ENCODE data around the gene ST6GAL1.

Gene ST6GAL1

DNA sequence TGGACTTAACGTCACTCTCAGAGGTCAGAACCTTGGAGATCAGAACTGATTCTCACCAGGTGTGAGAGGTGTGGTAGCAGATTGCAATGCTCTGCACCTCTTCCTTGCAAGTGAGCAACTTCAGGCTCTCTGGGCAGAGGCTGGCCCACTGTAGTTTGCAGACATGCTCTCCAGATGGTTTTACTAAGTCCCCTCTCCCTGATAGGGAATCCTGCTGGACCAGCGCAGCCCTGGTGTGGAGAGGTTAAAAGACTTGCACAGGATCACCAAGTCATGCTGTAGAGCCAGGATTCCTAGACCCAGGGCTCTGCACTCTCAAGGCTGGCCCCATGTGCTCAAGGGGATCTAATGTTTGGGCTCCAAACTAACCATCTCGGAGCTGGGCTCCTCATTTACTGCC lies 146.8 kb downstream of the ST6GAL1 start:
- DNase-seq (ENCODE audit: low read depth, low spot score) = no peak

DNA sequence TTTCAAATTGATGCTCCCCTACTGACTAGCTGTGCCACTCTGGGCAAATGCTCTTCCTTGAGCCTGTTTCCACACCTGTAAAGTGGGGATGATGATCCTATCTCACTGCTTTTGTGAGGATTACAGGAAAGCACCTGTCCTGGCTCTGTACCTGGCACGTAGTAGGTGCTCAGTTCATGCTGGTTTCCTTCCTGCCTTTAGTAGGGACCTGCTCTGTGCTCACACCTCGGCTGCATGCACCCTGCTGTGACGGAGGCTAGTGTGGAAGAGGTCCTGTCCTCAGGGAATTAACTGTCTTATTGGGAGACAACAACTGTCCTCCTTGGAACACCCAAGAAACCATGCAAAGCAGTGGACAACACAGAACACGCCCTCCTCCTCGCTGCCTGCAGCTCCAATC lies 147.2 kb downstream of the ST6GAL1 start:
- no peak for DNase-seq (ENCODE audit: low read depth, low spot score)

- DNase-seq (ENCODE audit: low read depth, low spot score) = no peak
Measured at GRCh38 chr3:187079090-187080022, 149.0 kb downstream of the ST6GAL1 start.

- no peak for DNase-seq (ENCODE audit: low read depth, low spot score)
Measured at GRCh38 chr3:187080799-187081450, 150.6 kb downstream of the ST6GAL1 start.

DNA sequence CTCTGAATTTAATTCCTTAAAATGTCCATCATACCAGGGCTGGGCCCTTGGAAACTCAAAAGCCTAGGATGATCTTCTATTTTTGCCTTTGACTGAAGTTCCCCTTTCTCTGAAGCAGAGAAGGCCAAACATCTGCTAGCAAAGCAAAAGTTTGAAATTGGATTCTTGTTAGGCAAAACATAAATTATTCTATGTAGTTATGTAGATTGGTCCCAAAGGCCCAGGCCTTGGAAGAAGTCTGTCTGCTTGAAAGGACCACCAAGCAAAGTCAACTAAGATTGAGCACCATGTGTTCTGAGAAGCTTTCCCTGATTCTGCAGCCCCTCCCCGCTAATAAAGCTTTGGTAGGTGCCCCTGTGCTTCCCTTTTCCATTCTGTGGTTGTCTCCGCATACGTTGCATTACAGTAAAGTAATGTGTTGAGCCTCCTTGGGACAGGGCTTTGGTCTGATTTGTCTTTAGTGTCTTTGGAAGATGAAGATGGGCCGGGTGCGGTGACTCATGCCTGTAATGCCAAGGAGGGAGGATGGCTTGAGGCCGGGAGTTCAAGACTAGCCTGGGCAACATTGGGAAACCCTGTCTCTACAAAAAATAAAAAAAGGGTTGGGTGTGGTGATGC lies 152.5 kb downstream of the ST6GAL1 start:
- no peak for DNase-seq (ENCODE audit: low read depth, low spot score)

DNA sequence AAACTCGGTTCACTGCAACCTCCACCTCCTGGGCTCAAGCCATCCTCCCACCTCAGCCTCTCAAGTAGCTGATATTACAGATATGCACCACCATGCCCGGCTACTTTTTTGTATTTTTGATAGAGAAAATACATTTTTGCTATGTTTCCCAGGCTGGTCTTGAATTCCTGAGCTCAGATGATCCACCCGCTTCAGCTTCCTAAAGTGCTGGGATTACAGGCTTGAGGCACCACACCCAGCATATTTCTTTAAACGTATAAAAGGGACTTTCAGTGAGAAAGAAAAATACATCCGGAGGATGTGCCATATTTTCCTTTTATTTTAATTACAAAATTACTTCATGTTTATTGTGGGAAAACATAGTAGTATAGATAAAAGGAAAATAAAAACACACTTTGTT lies 153.8 kb downstream of the ST6GAL1 start:
- no peak for DNase-seq (ENCODE audit: low read depth, low spot score)

- no peak for DNase-seq (ENCODE audit: low read depth, low spot score)
Measured at GRCh38 chr3:187084580-187084979, 154.3 kb downstream of the ST6GAL1 start.

- no peak for DNase-seq (ENCODE audit: low read depth, low spot score)
Measured at GRCh38 chr3:187085021-187085666, 154.8 kb downstream of the ST6GAL1 start.

GRCh38 chr3:187085933-187086332 lies 155.6 kb downstream of the ST6GAL1 start:
- DNase-seq (ENCODE audit: low read depth, low spot score) = no peak

DNA sequence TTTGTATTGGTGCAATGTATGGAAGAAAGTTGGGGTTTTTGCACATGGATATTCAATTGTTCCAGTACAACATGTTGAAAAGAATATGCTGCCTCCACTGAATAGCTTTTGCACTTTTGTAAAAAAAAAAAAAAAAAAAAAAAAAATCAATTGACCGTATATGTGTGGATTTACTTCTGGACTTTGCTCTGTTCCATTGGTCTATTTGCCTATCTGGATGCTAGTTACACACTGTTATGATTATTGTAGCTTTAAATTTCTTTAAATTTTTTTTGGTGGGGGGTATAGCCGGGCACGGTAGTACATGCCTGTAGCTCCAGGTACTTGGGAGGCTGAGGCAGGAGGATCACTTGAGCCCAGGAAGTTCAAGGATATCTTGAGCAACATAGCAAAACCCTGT lies 156.5 kb downstream of the ST6GAL1 start:
- DNase-seq (ENCODE audit: low read depth, low spot score) = no peak

- no peak for DNase-seq (ENCODE audit: low read depth, low spot score)
Measured at GRCh38 chr3:187088701-187089100, 158.4 kb downstream of the ST6GAL1 start.

- no peak for DNase-seq (ENCODE audit: low read depth, low spot score)
Measured at GRCh38 chr3:187093320-187093719, 163.0 kb downstream of the ST6GAL1 start.

- DNase-seq (ENCODE audit: low read depth, low spot score) = no peak
Measured at GRCh38 chr3:187098923-187099512, 168.7 kb downstream of the ST6GAL1 start.

DNA sequence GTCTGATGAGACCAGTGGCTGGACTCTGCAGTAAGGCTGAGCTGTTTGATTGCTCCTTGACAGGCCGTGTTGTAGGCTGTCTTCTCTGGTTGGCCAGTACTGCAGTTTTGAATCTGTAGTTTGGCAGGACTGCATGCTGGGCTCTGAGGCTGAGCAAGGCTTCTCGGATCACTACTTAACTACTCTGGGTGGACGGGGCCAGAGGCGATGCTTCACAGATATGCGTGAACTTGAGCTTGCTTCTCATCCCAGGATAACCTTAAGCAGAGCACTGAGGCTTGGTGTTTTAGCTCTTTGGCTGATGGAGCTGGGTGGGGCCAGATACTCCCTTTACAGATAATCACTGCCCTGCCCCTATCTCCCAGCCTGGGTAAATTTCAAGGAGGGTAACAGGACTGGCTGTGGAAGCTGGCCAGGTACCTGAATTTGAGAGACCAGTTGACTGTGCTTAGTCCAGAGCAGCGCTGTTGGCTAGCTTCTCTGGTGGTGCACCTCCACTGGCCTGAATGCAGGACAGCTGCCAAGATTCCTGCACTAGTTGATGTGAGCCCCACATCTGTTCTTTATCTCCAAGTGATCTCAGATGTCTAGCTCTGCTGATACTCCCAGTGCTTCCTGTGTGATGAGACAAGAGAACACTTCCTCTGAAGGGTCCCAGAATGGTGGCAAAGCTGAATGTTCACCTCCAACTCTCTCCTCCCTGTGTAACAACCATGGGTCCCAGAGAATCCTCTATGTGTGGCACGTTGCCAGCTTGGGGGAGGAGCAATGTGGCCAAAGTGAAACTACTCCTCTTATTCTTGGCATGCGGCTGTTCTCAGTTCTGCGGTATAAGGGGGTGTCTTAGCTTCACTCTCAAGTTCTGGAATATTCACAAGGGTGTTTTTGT lies 171.1 kb downstream of the ST6GAL1 start:
- DNase-seq (ENCODE audit: low read depth, low spot score) = no peak

DNA sequence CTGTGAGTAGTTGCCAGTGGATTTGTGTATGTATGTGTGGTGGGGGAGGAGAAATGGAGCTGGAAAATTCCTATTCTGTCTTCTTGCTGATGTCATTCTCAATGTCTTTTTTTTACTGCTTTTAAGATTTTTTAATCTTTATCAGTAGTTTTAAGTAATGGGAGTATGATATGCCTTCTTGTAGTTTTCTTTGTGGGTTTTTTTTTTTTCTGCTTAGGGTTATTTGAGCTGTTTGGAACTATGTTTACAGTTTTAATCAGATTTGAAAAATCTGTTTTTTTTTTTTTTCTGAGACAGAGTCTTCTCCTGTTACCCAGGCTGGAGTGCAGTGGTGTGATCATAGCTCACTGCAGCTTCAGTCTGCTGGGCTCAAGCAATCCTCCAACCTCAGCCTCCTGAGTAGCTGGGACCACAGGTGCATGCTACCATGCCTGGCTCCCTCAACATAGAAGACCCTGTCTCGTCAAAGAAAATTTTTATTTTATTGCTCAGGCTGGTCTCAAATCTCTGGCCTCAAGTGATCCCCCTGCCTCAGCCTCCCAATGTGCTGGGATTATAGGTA lies 171.8 kb downstream of the ST6GAL1 start:
- DNase-seq (ENCODE audit: low read depth, low spot score) = no peak

DNA sequence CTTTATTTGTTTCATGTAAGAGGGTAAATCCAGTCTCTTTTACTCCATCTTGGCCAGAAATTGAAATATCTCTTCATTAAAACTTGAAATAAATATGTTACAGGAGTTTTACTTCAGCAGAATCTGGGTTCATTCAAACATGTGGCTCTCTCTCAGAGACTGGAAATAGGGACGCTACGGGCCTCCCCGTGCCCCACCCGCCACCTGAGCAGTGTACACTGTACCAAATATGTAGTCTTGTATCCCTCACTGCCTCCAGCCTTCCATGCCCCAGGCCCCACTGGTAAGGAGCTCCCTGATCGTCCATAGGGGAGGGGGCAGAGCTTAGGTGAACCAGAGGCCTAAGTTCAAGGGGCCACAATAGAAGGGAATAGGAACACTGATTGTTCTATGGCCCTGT lies 172.9 kb downstream of the ST6GAL1 start:
- no peak for DNase-seq (ENCODE audit: low read depth, low spot score)

GRCh38 chr3:187104342-187104741 lies 174.0 kb downstream of the ST6GAL1 start:
- no peak for DNase-seq (ENCODE audit: low read depth, low spot score)

- no peak for DNase-seq (ENCODE audit: low read depth, low spot score)
Measured at GRCh38 chr3:187104933-187105332, 174.6 kb downstream of the ST6GAL1 start.

- no peak for DNase-seq (ENCODE audit: low read depth, low spot score)
Measured at GRCh38 chr3:187105700-187106099, 175.4 kb downstream of the ST6GAL1 start.

DNA sequence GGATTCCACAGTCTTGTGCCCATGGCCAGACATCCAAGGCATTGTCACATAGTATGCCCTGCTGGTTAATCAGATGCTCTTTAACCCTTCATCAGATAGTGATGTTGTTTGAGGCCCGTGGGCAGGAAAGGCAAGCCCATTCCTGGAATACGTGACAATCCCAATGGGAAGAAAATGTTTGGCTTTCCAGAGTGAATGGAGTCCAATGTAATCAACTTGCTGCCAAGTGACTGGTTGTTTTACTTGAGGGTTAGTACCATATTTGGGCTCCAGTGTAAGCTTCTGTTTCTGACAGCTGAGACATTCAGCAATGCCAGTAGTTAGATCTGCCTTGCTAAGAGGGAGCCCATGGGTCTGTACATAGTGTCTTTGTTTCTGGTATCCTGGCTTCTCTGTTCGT lies 177.7 kb downstream of the ST6GAL1 start:
- no peak for DNase-seq (ENCODE audit: low read depth, low spot score)

Data from iPS DF 19.7 (cell line).